ENCODE data around the gene LRRC30.

- TF ChIP-seq EZH2 (IDR thresholded peaks at IDR 0.05), result no peak
- no peak for TF ChIP-seq POLR2AphosphoS5 (IDR thresholded peaks at IDR 0.05; ENCODE audit: borderline replicate concordance, low read depth, low read length)
- no peak for TF ChIP-seq FOXP2 (optimal IDR thresholded peaks at IDR 0.05; ENCODE audit: control extremely low read depth, extremely low read length, insufficient read depth)
These were observed 5.2 kb downstream of the LRRC30 start for GRCh38 chr18:7236072-7236471.
